Neural crest cell (in vitro differentiated cells): ENCODE data around the gene HS6ST1. TPM values are rescaled to one million over a fixed set of nuclear protein-coding genes. Genes with fewer than 3 reads are reported as not detected.

Experiments used
- DNase-seq: peaks from one replicate; pipeline ENCODE4 v3.0.0; 2021; ENCODE audit warnings: low read depth, mixed read lengths, low spot score
- H3K27ac Mint-ChIP-seq: one replicate; pipeline ENCODE4 v1.8.0; 2021; ENCODE audit warnings: mild to moderate bottlenecking, mixed read lengths; ENCODE audit not compliant: unreplicated experiment
- H3K27me3 Mint-ChIP-seq: 2 replicates; pipeline ENCODE4 v1.8.0; 2021; ENCODE audit warnings: low read depth, mild to moderate bottlenecking, mixed read lengths
- H3K36me3 Mint-ChIP-seq: 2 replicates; pipeline ENCODE4 v1.8.0; 2021; ENCODE audit warnings: low read depth, mild to moderate bottlenecking, mixed read lengths
- H3K4me1 Mint-ChIP-seq: 2 replicates; pipeline ENCODE4 v1.8.0; 2021; ENCODE audit warnings: mixed read lengths
- H3K4me3 Mint-ChIP-seq: one replicate; pipeline ENCODE4 v1.8.0; 2021; ENCODE audit warnings: mild to moderate bottlenecking, mixed read lengths
- H3K9me3 Mint-ChIP-seq: 2 replicates; pipeline ENCODE4 v1.8.0; 2021; ENCODE audit warnings: mixed read lengths
- total RNA-seq: library from RNA; stranded (reverse); gene quantifications from 2 replicates; pipeline ENCODE4 v1.2.1, GENCODE V29; 2021
- TF ChIP-seq, protein P1 (sequence below): fragments of 200-600 bp; sonication (generic); conservative IDR thresholded peaks from 2 replicates; pipeline ENCODE4 v1.5.0; 2021; ENCODE audit warnings: antibody characterized with exemption, mild to moderate bottlenecking

Gene HS6ST1
- total RNA-seq, 1 donor from 2014 or later: 39.8 TPM

DNA sequence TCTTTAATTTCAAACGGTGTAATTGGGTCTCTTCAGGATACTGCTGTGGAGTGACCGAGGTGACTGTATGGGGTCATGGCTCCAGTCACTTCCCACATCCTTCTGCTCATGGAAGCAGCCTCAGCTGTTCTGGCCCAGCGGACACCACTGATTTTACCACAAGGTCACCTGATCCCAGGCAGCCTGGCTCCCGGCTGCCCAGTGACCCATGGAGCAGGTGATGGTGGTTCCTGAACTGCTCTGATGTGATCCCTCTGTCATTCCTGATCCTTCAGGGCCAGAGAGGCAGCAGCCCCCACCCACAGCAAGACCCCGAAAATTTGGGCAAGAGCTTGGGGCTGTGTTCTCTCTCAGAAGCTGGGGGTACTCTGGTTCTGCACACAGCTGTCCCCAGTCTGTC is 35.5 kb upstream of the HS6ST1 start:
- TF ChIP-seq, protein P1, sequence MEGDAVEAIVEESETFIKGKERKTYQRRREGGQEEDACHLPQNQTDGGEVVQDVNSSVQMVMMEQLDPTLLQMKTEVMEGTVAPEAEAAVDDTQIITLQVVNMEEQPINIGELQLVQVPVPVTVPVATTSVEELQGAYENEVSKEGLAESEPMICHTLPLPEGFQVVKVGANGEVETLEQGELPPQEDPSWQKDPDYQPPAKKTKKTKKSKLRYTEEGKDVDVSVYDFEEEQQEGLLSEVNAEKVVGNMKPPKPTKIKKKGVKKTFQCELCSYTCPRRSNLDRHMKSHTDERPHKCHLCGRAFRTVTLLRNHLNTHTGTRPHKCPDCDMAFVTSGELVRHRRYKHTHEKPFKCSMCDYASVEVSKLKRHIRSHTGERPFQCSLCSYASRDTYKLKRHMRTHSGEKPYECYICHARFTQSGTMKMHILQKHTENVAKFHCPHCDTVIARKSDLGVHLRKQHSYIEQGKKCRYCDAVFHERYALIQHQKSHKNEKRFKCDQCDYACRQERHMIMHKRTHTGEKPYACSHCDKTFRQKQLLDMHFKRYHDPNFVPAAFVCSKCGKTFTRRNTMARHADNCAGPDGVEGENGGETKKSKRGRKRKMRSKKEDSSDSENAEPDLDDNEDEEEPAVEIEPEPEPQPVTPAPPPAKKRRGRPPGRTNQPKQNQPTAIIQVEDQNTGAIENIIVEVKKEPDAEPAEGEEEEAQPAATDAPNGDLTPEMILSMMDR: no peak
- Mint-ChIP-seq H3K27me3 (no peaks in the 10 kb centered on the region), H3K4me1 (no peaks in the 10 kb centered on the region), H3K4me3 (no peak overlapping the region), H3K36me3 (peaks cover 11% of the 10 kb centered on the region), H3K9me3 (peaks cover 14% of the 10 kb centered on the region), H3K27ac (no peak overlapping the region)
- no peak for DNase-seq

DNA sequence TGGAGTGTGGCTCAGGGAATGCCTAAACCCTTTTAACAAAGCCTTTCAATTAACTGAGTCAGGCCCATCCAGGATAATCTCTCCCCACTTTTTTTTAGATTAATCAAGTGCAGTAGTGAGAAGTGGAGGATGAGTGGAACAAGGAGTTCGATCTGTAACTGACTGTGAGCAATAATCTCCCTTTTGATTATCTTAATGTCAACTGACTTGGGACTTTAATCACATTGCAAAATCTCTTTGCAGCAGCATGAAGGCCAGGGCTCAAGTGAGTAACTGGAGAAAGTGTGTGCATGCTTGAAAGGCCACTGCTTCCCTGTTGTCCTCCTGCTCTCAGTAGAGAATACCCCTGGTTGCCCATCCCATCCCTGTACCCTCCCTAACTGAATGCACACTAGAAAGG is 32.1 kb upstream of the HS6ST1 start:
- H3K9me3 Mint-ChIP-seq: peaks cover 14% of the 10 kb centered on the region
- peaks cover 9% of the 10 kb centered on the region for H3K4me1 Mint-ChIP-seq
- DNase-seq: no peak
- no peak overlapping the region for H3K4me3 Mint-ChIP-seq
- no peaks in the 10 kb centered on the region for H3K27me3 Mint-ChIP-seq
- TF ChIP-seq, protein P1: no peak
- H3K36me3 Mint-ChIP-seq: peaks cover 11% of the 10 kb centered on the region
- no peak overlapping the region for H3K27ac Mint-ChIP-seq

DNA sequence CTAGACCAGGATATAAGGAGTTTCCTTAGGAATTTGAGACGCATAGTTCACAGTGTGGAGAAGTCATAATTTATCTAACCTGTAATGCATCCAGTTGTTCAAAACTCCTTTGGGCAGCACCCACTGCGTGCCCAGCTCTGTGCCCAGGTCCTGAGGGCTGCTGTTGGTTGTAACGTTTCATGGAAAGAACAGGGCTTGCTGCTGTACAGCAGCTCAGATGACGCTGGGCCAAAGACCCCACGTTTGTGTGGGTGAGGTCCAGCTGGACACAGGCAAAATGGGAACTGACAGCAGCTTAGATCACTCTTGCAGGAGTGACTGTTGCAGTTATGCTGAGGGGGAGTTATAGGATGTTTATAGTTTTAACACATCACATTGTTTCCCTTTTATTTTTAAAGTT is 30.0 kb upstream of the HS6ST1 start:
- TF ChIP-seq, protein P1: no peak
- H3K9me3 Mint-ChIP-seq: peaks cover 17% of the 10 kb centered on the region
- no peaks in the 10 kb centered on the region for H3K27me3 Mint-ChIP-seq
- H3K4me1 Mint-ChIP-seq: peaks cover 9% of the 10 kb centered on the region
- DNase-seq: no peak
- H3K36me3 Mint-ChIP-seq: peaks cover 11% of the 10 kb centered on the region
- H3K27ac Mint-ChIP-seq: no peak overlapping the region
- no peak overlapping the region for H3K4me3 Mint-ChIP-seq

DNA sequence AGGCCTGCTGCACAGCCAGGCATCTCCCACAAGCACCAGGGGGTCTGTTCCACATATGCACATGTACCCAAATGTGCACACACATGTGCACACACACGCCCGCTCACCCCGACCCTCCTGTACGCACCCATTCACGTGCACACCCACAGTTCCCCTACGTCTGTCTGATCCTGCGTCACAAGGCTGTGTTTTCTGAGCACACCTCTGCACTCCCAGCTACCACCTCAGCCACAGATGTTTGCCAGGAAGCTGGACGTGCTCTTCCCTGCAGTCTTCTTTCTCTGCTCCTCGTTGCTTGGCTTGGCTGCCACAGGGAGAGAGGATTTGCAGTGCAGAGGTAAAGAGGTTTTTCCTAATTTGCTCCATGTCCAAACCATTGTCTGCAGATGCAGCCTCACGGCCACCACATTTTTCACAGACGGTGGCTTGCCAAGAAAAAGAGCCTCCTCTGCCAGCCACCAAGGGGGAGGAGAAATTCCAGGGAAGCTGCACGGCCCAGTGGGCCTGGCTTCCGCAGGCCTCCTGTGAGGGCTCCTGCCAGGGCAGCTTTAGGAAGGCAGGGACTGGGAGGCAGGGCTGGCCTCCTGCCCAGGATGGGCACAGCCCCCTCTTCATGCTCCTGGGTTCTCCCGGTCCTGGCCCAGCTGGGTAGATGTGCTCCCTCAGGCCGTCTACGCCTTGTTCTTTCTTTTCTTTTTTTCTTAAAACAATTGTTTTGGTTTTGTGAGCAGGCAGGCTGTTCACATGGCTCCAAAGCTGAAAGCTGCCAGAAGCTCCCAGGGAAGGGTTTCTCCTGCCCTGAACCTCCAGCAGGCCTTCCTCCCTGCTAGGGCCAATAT is 29.3 kb upstream of the HS6ST1 start:
- Mint-ChIP-seq H3K4me3 (no peak overlapping the region), H3K27me3 (no peaks in the 10 kb centered on the region), H3K9me3 (peaks cover 18% of the 10 kb centered on the region), H3K27ac (peak overlapping the region; percentile 78), H3K4me1 (peaks cover 9% of the 10 kb centered on the region), H3K36me3 (peaks cover 11% of the 10 kb centered on the region)
- no peak for DNase-seq
- TF ChIP-seq, protein P1: no peak

DNA sequence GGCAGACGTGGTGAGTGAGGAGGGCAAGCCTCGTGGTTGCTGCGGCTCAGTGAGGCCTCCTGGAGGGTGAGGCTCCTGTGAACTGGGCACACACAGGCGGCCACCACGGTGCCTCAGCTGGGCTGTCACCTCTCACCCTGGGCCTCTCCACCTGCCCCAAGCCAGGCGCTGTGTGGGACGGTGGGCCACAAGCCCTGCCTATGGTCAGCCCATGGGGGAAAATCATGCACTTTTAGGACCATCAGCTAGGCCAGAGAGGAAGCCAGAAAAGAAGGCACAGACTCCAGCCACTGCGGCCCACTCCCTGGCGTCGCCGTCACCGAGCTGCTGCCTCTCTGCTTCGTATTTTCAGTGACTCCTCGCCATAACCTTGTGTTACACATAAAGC is 28.5 kb upstream of the HS6ST1 start:
- Mint-ChIP-seq H3K4me1 (peaks cover 9% of the 10 kb centered on the region), H3K36me3 (peaks cover 11% of the 10 kb centered on the region), H3K4me3 (no peak overlapping the region), H3K27ac (no peak overlapping the region), H3K27me3 (no peaks in the 10 kb centered on the region), H3K9me3 (peaks cover 18% of the 10 kb centered on the region)
- DNase-seq: no peak
- TF ChIP-seq, protein P1: no peak
